DND-41 (cell line): ENCODE data around the gene ZNF277.

Source experiments
- EZH2 ChIP-seq: IDR thresholded peaks from 3 replicates; pipeline ENCODE4 v1.6.1; 2012; ENCODE audit warnings: borderline replicate concordance, low read depth, mild to moderate bottlenecking, moderate library complexity, low read length, inconsistent platforms; ENCODE audit not compliant: severe bottlenecking
- TF ChIP-seq, protein P1 (sequence below): IDR thresholded peaks from 2 replicates; pipeline ENCODE4 v1.5.1; 2012; ENCODE audit warnings: borderline replicate concordance, low read length, moderate library complexity, mild to moderate bottlenecking; ENCODE audit not compliant: poor library complexity, severe bottlenecking; ENCODE audit errors: extremely low read depth

DNA sequence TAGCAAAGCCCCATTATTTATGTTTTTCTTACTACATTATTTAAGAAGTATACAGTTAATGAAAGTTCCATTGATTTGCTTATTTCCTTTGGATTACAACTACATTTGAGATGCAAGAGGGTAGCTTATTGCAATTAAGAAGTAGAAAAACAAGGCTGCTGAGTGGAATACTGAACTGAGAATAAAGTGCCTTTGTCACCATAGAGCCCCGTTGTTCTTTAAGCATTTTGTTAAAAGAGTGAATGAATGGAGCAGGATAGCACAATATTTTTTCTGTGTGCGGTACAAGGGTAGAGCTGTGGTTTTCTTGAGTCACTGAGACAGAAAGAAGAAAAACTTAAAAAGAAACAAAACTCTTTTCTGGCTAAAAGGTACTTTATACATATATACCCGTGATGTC lies 45.6 kb downstream of the ZNF277 start:
- TF ChIP-seq, protein P1, sequence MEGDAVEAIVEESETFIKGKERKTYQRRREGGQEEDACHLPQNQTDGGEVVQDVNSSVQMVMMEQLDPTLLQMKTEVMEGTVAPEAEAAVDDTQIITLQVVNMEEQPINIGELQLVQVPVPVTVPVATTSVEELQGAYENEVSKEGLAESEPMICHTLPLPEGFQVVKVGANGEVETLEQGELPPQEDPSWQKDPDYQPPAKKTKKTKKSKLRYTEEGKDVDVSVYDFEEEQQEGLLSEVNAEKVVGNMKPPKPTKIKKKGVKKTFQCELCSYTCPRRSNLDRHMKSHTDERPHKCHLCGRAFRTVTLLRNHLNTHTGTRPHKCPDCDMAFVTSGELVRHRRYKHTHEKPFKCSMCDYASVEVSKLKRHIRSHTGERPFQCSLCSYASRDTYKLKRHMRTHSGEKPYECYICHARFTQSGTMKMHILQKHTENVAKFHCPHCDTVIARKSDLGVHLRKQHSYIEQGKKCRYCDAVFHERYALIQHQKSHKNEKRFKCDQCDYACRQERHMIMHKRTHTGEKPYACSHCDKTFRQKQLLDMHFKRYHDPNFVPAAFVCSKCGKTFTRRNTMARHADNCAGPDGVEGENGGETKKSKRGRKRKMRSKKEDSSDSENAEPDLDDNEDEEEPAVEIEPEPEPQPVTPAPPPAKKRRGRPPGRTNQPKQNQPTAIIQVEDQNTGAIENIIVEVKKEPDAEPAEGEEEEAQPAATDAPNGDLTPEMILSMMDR: no peak
- no peak for TF ChIP-seq EZH2
